ENCODE results near the gene SIGLEC1. TPM values are rescaled to one million over a fixed set of nuclear protein-coding genes. Genes with fewer than 3 reads are reported as not detected.

The SIGLEC1 gene
- total RNA-seq, 1 donor from 2014 or later, result 114 TPM

GRCh38 chr20:3663858-3664257 lies 48.5 kb downstream of the SIGLEC1 start:
- no peak for TF ChIP-seq CTCF (IDR thresholded peaks at IDR 0.05)
- ATAC-seq (no peak), DNase-seq (no peak)
- H3K4me1 ChIP-seq, result no peaks in the 10 kb centered on the region
- no peaks in the 10 kb centered on the region for H3K9me3 ChIP-seq
- peaks cover 32% of the 10 kb centered on the region for H3K27me3 ChIP-seq (ENCODE audit: low read depth)
- H3K36me3 ChIP-seq, result no peaks in the 10 kb centered on the region
- no peak overlapping the region for H3K27ac ChIP-seq
- H3K4me3 ChIP-seq, result no peak overlapping the region
- intact Hi-C loops (cut with DNase I), result no loop called here

- Histone ChIP-seq H3K36me3 (no peaks in the 10 kb centered on the region), H3K27me3 (ENCODE audit: low read depth) (peaks cover 32% of the 10 kb centered on the region), H3K27ac (no peak within 1 kb of the TSS), H3K9me3 (no peaks in the 10 kb centered on the region), H3K4me3 (no peak within 1 kb of the TSS), H3K4me1 (no peaks in the 10 kb centered on the region)
- DNase-seq (no peak), ATAC-seq (no peak)
- no peak for TF ChIP-seq CTCF (IDR thresholded peaks at IDR 0.05)
- intact Hi-C loops (cut with DNase I), result no loop called here
Measured at GRCh38 chr20:3663031-3663701, 49.2 kb downstream of the SIGLEC1 start, which contains the start of gene GFRA4. TSS of gene GFRA4 (minus strand) at chr20:3663399. CDS start at chr20:3663399, 0 bp downstream.

Other genes starting within 250 kb of the SIGLEC1 start
- 29.2 TPM for gene ATRN, start 241.6 kb downstream of the SIGLEC1 start, total RNA-seq
- not detected for gene GFRA4, start 49.2 kb downstream of the SIGLEC1 start, total RNA-seq
- 11.7 TPM for gene ADAM33, start 30.6 kb downstream of the SIGLEC1 start, total RNA-seq
- 36.9 TPM for gene HSPA12B, start 20.1 kb upstream of the SIGLEC1 start, total RNA-seq
- gene ADISSP, start 55.2 kb upstream of the SIGLEC1 start, total RNA-seq, result 33.2 TPM
- 3.9 TPM for gene SPEF1, start 68.8 kb upstream of the SIGLEC1 start, total RNA-seq
- gene CENPB, start 74.1 kb upstream of the SIGLEC1 start, total RNA-seq, result 76.2 TPM
- 97.7 TPM for gene CDC25B, start 83.7 kb upstream of the SIGLEC1 start, total RNA-seq
- gene AP5S1, start 107.9 kb upstream of the SIGLEC1 start, total RNA-seq, result 11.1 TPM
- 42.9 TPM for gene MAVS, start 134.2 kb upstream of the SIGLEC1 start, total RNA-seq
- 39.1 TPM for gene PANK2, start 176.8 kb upstream of the SIGLEC1 start, total RNA-seq

All from lower lobe of right lung (tissue), 2 donors.